HFFc6 (cell line): Measurements from ENCODE around the gene NFATC2IP. TPM values are rescaled to one million over a fixed set of nuclear protein-coding genes. Genes with fewer than 3 reads are reported as not detected.
"Not testable (repeated sequence)": the region's sequence is repeated elsewhere in the genome, so short reads cannot be mapped to it uniquely, and the experiment has no call there.

Experiments used
- DNase-seq: peaks from one replicate; pipeline ENCODE4 v3.0.0-alpha.2; 2018
- H3K27ac Mint-ChIP-seq: 2 replicates; pipeline ENCODE4 v1.8.0; 2020; ENCODE audit warnings: mild to moderate bottlenecking, mixed read lengths
- H3K27me3 Mint-ChIP-seq: 2 replicates; pipeline ENCODE4 v1.8.0; 2021; ENCODE audit warnings: mild to moderate bottlenecking, moderate library complexity, mixed read lengths; ENCODE audit not compliant: insufficient read depth
- H3K36me3 Mint-ChIP-seq: 2 replicates; pipeline ENCODE4 v1.8.0; 2021; ENCODE audit warnings: low read depth, mixed read lengths
- H3K4me1 Mint-ChIP-seq: 2 replicates; pipeline ENCODE4 v1.8.0; 2020; ENCODE audit warnings: low read depth, mixed read lengths
- H3K4me3 Mint-ChIP-seq: 2 replicates; pipeline ENCODE4 v1.8.0; 2020; ENCODE audit warnings: mild to moderate bottlenecking, moderate library complexity, mixed read lengths
- H3K9me3 Mint-ChIP-seq: 2 replicates; pipeline ENCODE4 v1.8.0; 2020; ENCODE audit warnings: mild to moderate bottlenecking, mixed read lengths
- CTCF ChIP-seq: fragments of 200-600 bp; sonication (generic); IDR thresholded peaks from 2 replicates; pipeline ENCODE4 v1.5.0; 2021; ENCODE audit warnings: antibody characterized with exemption, mild to moderate bottlenecking
- total RNA-seq, 6 experiments: library from RNA; stranded (reverse); fragmentation: NEBNext Ultra II Directional; extraction: Animal tissue kit (Norgen Biotek cat#: 25700); gene quantifications; 2 replicates in 1 of 6; 3 replicates in 5 of 6; pipeline ENCODE4 v1.2.3, GENCODE V29; 2021

The NFATC2IP gene
- total RNA-seq, 6 experiments from 2014 or later, result 18.1 to 21.9 (median 19.9) TPM

DNA sequence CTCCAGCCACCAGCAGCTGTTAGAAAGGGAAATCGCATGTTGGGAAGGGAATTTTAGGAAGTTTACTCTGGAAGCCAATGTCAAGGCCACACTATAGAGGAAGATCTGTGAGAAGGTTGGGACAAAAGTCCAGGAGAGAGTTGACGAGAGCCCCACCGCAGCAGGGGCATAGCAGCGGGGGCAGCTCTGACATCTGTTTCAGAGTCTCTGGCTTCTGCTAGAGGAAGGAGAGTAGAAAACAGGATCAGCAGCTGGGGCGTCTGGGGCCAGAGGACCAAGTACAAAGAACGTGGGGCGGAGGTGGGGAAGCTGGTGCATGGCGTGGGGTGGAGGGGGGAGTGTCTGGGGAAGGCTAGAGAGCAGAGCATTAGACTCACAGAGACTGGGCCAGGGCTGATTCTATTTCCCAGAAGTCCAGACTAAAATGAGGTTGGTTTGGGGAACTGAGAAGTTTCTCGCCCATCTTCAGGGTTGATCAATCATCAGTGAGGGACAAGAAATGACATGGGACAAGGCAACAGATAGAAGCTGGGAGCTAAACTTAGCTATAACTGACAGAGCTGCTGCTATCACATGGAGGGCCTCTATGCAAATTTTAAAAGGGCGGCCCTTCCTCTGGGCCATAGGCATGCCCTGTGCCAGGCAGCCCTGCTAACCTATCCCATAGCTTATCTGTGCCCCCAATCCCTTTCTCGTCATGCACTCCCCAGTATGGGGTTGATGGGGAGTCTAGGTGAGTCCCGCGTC is 26.9 kb upstream of the NFATC2IP start:
- Mint-ChIP-seq H3K27ac (no peak overlapping the region), H3K4me1 (peaks cover 11% of the 10 kb centered on the region; the same call in 1 of the 2 replicates), H3K9me3 (no peaks in the 10 kb centered on the region), H3K27me3 (peaks cover 3% of the 10 kb centered on the region; the same call in 1 of the 2 replicates), H3K4me3 (peak overlapping the region; percentile 94), H3K36me3 (peaks cover 6% of the 10 kb centered on the region; the same call in 1 of the 2 replicates)
- DNase-seq, result no peak
- TF ChIP-seq CTCF, result no peak

DNA sequence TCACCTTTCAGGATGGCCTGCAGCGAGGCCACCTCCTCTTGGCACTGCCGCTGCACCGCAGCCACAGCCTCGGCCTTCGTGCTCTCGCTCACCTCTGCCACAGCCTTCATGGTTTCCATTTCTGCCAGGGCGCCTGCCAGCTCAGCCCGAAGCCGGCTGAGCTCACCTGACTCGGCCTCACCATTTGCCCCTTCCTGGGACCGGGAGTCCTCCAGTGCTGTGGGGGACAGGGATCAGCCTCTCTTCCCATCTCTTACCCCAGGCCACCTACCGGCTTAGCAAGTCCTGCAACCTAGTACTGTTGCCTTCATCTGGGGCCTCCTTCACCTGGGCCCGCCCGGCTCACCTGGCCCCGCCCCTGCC is 26.4 kb upstream of the NFATC2IP start:
- H3K4me3 Mint-ChIP-seq, result peak overlapping the region; percentile 94
- peaks cover 11% of the 10 kb centered on the region; the same call in 1 of the 2 replicates for H3K4me1 Mint-ChIP-seq
- H3K36me3 Mint-ChIP-seq, result peaks cover 6% of the 10 kb centered on the region; the same call in 1 of the 2 replicates
- TF ChIP-seq CTCF, result no peak; the same call in 1 of the 2 replicates
- no peak for DNase-seq
- peaks cover 3% of the 10 kb centered on the region; the same call in 1 of the 2 replicates for H3K27me3 Mint-ChIP-seq
- H3K27ac Mint-ChIP-seq, result no peak overlapping the region
- no peaks in the 10 kb centered on the region for H3K9me3 Mint-ChIP-seq

DNA sequence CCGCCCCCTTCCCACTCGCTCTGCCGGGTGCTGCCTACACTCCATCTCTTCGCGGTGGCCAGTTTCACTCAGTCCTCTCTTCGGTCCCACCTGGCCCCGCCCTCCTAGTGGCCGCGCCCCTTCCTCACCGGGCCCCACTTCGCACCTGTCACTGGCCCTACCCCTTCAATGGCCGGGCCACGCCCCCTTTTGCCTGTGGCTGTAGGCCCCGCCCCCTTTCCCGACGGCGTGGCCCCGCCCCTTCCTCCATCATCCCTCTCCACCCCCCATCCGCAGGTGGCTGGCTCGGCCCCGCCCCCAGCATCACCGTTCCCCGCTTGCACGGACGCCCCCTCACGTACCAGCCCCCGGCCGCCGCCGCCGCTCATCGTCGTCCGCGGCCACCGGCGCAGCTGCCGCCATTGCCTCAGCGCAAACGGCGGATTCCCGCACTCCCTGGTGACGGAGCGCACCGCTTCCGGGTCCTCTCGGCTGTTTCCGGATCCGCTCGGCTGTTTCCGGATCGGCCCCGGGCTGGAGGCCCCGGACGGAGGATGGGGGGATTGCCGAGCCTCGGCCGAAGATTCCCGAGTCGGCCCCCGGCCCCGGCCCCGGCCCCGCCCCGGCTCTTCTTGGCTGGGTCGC is 25.9 kb upstream of the NFATC2IP start, which contains the start of gene RABEP2:
Gene RABEP2, minus strand, starts transcription at position 477 of the 624 bp plus-strand sequence. Its CDS starts 75 bp downstream, at position 402.
- Mint-ChIP-seq H3K4me1 (peaks cover 11% of the 10 kb centered on the region; the same call in 1 of the 2 replicates), H3K4me3 (peak within 1 kb of the TSS; percentile 94), H3K27me3 (peaks cover 3% of the 10 kb centered on the region; the same call in 1 of the 2 replicates), H3K9me3 (no peaks in the 10 kb centered on the region), H3K36me3 (peaks cover 6% of the 10 kb centered on the region; the same call in 1 of the 2 replicates), H3K27ac (peak within 1 kb of the TSS; percentile 92)
- peak; percentile 84 for DNase-seq
- peak; percentile 5; the same call in 1 of the 2 replicates for TF ChIP-seq CTCF

DNA sequence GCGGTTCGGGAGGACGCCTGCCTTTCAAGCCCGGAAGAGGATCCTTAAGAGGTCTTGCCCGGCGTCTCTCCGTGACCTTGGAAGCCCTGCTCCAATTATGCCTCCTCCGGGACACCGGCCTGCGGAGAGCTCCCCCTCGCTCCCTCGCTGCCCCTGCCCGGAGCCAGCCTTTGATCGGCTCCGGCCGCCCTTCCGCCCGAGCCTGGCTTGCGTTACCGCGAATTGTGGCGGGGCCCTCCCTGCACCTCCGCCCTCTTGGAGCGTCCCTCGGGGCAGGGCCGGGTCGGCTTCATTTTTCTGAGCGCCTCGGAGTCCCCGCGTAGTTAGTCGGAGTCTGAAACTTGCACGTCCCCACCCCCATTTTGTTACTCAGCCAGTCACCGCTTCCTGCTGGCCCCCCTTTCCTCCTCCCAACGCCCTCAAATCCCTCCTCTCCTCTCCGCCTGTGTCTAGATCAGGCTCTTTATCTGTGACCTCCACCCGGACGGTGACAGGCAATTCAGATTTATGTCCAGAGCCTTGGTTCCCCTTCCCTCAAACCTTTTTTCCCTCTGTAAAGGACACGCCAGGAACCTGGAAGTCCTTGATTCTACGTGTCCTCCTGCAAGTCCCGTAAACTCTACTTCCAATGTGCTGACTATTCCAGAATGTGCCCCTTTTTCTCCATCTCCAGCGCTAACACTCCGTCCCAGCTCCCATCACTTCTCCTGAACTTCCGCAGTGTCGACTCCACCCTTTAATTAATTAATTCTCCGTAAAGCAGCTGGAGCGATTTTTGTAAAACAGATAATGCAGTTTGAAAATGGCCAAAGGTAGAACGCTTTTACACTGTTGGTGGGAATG is 25.1 kb upstream of the NFATC2IP start:
- peaks cover 11% of the 10 kb centered on the region; the same call in 1 of the 2 replicates for H3K4me1 Mint-ChIP-seq
- peaks cover 6% of the 10 kb centered on the region; the same call in 1 of the 2 replicates for H3K36me3 Mint-ChIP-seq
- H3K27me3 Mint-ChIP-seq, result peaks cover 4% of the 10 kb centered on the region; the same call in 1 of the 2 replicates
- TF ChIP-seq CTCF, result no peak
- peak; percentile 70 for DNase-seq
- peak overlapping the region; percentile 94 for H3K4me3 Mint-ChIP-seq
- no peaks in the 10 kb centered on the region for H3K9me3 Mint-ChIP-seq
- H3K27ac Mint-ChIP-seq, result peak overlapping the region; percentile 92

DNA sequence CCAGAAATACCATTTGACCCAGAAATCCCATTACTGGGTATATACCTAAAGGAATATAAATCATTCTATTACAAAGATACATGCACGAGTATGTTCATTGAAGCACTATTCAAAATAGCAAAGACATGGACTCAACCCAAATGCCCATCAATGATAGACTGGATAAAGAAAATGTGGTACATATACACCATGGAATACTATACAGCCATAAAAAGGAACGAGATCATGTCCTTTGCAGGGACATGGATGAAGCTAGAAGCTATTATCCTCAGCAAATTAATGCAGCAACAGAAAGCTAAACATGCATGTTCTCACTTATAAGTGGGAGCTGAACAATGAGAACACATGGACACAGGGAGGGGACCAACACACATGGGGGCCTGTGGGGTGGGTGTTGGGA is 24.5 kb upstream of the NFATC2IP start:
- H3K36me3 Mint-ChIP-seq, DNase-seq, H3K9me3 Mint-ChIP-seq, H3K27me3 Mint-ChIP-seq: not testable (repeated sequence)
- Mint-ChIP-seq H3K4me3 (peak overlapping the region; percentile 94), H3K27ac (peak overlapping the region; percentile 92), H3K4me1 (peaks cover 11% of the 10 kb centered on the region; the same call in 1 of the 2 replicates)
